Measurements from ENCODE around the gene GRK5.

GRK5 gene

GRCh38 chr10:119323085-119324016, 116.0 kb downstream of the GRK5 start:
- no peak for DNase-seq

DNA sequence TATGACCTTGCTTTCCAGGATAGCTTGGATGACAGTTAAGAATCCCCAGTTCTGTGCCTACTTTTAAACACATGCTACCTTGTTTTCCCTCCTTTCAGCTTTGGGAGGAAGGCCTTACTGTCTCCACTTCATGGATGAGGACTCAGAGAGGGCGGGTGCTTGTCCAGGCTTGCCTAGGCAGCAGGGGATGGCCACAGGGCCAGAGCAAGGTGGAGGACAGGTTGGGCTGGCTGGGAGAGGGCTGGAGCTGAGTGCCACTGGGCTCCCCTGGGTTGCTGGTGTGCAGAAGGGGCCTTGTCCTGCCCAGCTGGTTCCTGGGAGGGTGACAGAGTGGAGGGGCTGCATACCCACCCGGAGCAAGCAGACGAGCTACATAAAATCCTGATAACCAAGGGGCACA, 117.8 kb downstream of the GRK5 start:
- no peak for DNase-seq

DNA sequence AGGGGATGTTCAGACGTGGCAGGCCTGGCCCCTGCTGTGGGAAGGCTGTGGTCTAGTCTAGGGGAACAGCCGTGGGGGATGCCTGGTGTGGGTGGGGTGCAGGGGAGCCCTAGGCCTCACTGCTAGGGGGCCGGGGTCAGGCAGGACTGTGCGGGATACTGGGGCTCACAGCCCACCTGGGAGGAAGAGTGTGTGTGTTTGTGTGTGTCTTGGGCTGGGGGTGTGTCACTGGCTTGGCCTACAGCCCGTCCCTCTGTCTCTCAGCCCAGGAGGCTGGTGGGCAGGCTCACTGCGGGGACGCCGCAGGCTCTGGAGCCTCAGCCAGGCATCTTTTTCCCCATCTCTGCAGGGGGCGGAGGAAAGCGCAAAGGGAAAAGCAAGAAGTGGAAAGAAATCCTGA, 118.8 kb downstream of the GRK5 start:
- no peak for DNase-seq

DNA sequence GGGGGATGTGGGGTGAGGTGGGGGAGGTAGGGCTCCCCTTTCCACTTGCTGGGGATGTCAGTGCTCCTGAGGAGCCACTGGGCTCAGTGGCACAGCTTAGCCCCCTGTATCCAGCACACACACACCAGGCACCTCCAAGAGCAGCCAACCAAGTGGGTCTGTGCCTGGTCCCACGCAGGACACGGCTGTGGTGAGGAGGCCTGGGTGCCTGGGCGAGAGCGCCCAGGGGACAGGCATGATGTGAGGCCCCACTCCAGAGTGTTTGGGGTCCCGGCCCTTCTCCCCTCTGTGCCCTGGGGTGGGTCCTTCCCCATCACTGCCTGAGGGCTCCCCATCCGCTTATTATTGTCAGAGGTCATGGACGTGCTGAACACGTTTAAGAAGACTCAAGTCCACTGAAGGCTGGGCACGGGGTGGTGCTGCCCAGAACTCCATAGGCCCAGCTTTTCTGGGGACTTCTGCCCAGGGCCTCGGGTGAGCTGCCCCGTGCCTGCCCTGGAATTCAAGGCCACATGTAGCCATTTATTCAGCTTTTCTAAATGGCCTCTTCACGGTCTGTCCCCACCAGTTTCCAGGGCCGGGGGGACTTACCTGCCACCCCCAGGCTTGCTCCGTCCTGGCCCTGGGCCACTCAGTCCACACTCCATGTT, 119.8 kb downstream of the GRK5 start:
- no peak for DNase-seq

DNA sequence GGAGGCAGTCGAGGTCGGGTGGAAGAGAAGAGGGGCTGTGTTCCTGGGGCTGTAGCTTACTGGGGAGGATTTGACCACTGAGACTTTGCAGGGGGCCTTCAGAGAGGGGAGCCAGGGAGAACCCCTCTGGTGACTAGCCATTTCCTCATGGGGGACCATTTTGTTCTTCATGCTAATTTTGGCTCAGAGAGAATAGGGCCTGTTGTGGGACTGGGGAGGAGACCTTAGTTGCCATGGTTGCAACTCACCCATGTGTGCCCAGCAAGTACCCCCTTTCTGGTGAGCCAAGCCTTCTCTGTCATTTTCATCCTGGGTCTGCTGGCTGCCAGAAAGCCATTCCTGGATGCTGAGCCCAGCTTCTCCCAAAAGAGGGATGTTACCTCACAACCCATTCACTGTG, 120.9 kb downstream of the GRK5 start:
- no peak for DNase-seq

DNA sequence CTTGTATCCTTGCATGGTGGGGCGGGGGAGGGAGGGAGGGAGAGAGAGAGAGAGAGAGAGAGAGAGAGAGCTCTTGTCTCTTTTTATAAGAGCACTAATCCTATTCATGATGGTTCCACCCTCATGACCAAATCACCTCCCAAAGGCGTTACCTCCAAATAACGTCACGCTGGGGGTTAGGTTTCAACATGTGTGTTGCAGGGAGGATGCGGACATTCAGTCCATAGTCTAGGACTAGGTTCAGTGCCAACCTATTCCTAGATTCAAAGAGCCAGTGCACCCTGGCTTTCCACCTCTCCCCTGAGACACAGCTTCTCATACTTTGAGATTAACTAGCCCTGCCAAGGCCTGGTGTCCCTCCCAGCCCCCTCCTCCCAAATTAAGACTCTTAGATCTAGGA, 123.0 kb downstream of the GRK5 start:
- no peak for DNase-seq

DNA sequence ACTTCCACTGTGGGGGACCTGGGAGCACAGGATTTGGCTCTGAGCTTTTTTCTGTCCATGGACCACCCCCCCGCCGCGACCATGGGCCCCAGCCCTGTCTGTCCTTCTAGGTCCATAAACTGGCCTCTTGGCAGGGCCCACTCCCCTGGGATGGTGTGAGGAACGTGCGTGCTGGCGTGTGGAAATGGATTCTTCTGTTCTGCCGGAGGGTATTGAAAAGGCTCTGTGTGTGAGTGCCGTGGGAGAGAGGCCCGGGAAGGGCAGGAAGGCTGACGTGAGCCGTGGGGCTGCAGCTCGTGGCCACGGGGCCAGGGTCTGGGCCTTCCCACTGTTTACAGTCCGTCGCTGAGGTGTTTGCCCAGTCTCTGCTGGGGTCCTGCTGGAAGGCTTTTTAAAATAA, 123.7 kb downstream of the GRK5 start:
- no peak for DNase-seq

DNA sequence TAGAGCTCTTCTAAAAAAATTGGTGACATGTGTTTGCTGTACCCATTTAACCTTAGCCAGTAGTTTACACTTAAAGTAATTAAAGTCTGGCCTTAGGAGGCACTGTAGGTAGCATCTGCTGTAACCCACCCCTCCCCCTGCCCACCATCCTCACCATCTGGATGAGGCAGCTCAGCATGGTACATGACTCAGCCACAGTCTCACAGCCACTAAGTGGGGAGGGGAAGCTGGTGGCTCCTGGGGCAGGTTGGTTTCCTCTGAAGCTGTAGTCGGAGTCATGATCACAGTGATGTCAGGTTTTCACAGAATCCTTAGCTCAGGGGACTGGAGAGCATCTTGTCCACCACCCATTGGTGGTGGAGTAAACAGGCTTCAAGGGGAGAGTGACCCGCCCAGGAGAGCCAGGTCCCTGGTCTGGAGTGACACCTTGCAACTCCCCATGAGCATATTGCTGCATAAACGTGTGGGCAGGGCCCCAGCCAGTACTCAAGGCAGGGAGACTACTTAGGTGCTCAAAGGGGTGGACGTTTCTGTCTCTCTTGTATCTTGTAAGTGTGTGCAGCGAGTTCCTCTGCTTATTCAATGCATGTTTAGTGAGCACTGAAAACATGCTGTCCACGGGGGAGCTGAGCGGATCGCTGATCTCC, 125.9 kb downstream of the GRK5 start:
- no peak for DNase-seq

- no peak for DNase-seq
Measured at GRCh38 chr10:119335671-119336353, 128.4 kb downstream of the GRK5 start.

GRCh38 chr10:119336599-119336998, 129.2 kb downstream of the GRK5 start:
- no peak for DNase-seq

GRCh38 chr10:119337223-119337622, 129.9 kb downstream of the GRK5 start:
- no peak for DNase-seq

GRCh38 chr10:119337796-119338432, 130.5 kb downstream of the GRK5 start:
- DNase-seq, result no peak

DNA sequence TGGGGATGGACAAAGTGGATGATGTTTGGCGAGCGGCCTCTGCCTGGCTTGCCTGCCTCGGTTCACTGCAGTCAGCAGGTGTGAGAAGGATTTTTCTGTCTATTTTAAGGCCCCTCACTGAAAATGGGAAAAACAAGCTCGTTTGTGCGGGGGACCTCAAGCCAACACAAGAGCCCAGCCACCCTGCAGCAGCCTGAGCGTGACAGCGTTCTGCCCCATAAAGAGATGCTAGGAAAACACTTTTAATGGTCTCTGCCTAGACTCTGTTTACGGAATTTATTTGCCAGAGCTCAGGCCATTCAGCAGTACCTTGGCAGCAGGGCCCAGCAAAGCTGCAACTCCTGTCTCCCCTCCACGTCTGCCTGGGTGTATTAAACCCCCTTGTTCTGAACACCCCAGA, 131.7 kb downstream of the GRK5 start:
- DNase-seq, result peak; percentile 70

GRCh38 chr10:119340893-119341458, 133.6 kb downstream of the GRK5 start:
- no peak for DNase-seq

DNA sequence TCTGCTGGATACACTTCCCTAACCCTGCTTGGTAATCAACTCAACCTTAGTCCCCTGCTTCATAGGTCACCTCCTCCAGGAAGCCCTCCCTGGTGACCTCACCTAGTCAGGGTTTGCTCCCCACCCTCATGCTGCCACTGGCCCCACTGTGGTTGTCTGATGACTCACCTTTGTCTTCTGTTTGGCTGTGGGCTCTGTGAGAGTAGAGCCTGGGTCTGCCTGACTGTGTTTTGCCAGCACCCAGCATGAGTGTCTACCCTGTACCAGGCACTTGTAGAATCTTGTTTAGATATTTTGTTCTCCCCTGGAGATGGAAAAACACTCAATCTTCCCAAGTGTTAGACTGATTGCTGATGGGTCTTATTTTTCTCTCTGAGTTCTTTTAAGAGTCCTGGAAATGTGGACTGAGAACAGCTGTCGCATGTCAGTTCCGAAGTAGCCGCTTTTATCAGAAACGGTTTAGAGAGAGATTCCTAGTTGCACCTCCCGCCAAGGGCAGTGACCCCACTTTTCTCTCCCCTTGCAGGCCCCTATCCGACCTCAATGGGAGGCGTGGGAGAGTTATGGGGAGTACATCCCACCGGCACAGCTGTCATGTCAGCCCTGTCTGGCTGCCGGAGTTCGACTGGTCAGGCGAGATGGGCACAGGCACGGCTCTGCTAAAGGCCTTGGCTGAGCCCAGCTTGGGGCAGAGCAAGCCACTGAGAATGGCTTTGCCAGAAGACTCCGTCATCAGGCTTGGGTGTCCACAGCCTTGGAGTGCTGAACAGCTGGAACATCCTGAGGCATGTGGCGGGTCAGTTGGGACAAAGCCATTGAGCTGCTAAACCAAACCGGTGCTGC, 134.3 kb downstream of the GRK5 start:
- no peak for DNase-seq

- DNase-seq, result no peak
Measured at GRCh38 chr10:119342335-119342734, 135.0 kb downstream of the GRK5 start.

GRCh38 chr10:119343011-119343601, 135.7 kb downstream of the GRK5 start:
- DNase-seq, result no peak

DNA sequence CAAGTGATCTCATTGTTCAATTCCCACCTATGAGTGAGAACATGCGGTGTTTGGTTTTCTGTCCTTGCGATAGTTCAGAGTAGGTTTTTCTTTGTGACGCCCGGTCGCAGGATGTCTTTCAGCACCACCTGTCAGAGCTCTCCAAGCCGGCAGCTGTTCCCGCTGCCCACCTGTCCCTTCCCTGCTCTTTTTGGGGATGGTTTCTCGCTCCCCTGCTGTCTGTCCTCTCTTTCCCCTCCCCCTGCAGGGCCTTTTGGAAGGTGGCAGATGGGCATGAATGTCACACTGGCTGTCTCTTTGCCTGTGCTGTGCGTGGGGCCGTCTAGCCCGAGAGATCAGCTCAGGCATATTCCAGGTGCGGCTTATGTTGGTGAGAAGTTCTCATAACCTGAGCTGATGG, 137.0 kb downstream of the GRK5 start:
- DNase-seq, result peak; percentile 88

- peak; percentile 21 for DNase-seq
Measured at GRCh38 chr10:119346095-119346832, 138.9 kb downstream of the GRK5 start.
